ENCODE measurements around the gene S100PBP. TPM values are rescaled to one million over a fixed set of nuclear protein-coding genes. Genes with fewer than 3 reads are reported as not detected.
"Not testable (repeated sequence)": the region's sequence is repeated elsewhere in the genome, so short reads cannot be mapped to it uniquely, and the experiment has no call there.

S100PBP gene
- total RNA-seq, 2 donors from 2014 or later = 16.2 to 17.5 TPM

DNA sequence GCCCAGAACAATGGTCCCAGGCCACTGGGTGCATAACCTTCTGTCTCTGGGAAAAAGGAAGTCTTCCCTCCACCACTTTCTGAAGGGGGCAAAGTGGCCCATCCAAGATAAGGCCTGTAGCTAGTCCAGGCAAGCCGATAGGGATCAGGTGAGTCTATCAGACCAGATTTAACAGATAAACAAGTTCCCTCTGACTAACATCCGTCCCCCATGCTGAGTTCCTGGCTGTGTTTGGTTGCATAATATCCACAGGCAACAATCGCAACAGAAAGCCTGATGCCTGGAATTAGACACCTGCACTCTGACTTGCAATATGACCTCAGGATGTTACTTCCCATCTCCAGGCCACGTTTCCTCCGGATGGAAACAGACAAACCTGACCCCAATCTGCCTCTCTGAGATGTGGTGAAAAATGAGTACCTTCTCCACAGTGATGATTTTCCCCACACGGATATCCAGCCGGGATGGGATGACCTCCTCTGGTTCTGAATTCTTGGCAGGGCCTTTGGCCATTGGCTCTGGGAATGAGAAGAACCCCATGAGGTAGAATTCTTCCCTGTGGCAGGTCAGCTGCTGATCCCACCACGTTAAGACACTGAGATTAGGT lies 36.7 kb upstream of the S100PBP start:
- DNase-seq (no peak), ATAC-seq (no peak)
- intact Hi-C loops (cut with DNase I) = no loop called here

DNA sequence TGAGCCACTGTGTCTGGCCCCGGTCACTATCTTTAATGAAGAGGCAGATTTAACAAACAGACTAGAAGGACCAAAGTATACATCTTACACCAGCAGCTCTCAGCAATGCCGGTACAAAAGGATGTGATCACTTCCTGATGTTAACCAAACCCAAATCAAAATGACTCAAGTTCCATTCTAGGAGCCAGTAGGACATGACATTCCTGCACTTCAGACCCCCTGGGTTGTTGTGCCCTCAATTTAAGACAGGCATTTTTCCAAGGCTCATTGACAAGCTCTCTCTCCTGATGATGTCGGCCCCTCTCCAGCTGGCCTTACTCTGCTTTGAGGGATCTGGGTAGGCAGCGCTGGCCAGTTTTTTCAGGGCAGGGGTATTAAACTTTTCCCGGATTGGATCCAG lies 35.4 kb upstream of the S100PBP start:
- no peak for DNase-seq
- intact Hi-C loops (cut with DNase I) = no loop called here
- no peak for ATAC-seq

DNA sequence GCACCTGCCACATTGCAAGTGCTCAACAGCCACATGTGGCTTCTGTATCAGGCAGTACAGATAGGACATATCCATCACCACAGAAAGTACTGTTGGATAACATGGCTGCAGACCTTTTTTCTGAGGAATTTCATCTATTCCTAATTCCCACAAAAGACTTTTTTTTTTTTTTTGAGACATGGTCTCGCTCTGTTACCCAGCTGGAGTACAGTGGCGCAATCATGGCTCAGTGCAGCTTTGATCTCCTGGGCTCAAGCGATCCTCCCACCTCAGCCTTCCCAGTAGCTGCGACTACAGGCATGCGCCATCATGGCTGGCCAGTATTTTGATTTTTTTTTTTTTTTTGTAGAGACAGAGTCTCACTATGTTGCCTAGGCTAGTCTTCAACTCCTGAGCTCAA lies 33.6 kb upstream of the S100PBP start:
- ATAC-seq = no peak
- no peak for DNase-seq
- intact Hi-C loops (cut with DNase I) = no loop called here

DNA sequence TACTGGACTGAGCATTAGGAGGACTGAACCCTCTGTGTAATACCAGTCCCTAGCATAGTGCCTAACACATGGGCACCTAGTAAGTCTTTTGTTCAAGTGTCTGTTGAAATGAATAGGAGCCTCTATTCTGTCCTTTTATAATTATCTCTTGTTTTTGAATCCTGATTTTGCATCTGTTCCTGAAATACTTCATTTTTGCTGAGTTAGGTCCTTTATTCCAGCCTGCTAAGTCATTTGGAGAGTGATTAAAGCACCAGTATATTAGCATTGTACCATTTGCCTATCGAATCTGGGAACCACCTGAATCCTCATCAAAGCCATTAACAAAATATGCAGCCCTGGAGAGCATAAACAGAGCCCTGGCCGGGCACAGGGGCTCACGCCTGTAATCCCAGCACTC lies 32.6 kb upstream of the S100PBP start:
- ATAC-seq (no peak), DNase-seq (no peak)
- intact Hi-C loops (cut with DNase I) = no loop called here

DNA sequence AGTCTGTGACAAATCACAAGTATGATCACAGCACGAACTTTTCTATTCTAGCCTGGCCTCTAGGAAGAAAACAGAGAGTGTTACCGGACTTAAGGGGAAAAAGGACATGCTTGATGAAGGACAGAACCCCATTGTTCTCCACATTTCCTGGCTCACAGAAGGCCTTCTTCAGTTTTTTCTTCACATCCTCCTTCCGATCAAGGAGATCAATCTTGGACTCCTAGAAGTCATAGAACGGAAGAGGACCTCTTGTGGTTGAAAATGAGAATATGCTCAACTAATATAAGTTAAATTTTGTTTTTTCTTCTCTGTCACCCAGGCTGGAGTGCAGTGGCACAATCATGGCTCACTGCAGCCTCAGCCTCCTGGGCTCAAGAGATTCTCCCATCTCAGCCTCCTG lies 30.6 kb upstream of the S100PBP start:
- intact Hi-C loops (cut with DNase I) = no loop called here
- no peak for ATAC-seq

GRCh38 chr1:32789356-32789755 lies 28.1 kb upstream of the S100PBP start:
- peak in 1 of 2 donors; percentile 77 for ATAC-seq
- DNase-seq; intact Hi-C loops (cut with DNase I): not testable (repeated sequence)

More for the DNA sequence above, 30.6 kb upstream of the S100PBP start:
- no peak for DNase-seq

GRCh38 chr1:32791881-32792280 lies 25.6 kb upstream of the S100PBP start:
- intact Hi-C loops (cut with DNase I) = no loop called here
- peak in 1 of 2 donors; percentile 87 for ATAC-seq
- DNase-seq = no peak

GRCh38 chr1:32795763-32796162 lies 21.7 kb upstream of the S100PBP start:
- intact Hi-C loops (cut with DNase I); ATAC-seq: not testable (repeated sequence)

DNA sequence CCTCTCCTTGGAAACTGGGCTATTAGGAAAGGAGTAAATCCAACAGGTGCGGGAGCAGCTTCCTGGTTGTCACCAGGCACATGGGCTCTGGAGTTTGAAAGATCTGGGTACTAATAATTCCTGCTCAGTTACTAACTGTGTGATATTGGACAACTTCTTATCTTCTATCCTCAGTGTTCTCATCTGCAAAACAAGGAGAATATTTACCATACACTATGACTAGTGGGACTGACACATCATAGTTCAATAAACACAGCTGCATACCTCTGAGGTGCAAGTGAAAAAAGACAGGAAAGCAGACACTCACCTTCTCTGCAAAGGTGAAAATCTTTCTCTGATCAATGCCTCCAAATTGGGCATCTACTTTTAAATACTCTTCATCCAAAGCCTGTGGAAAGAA lies 20.0 kb upstream of the S100PBP start:
- ATAC-seq = no peak
- no peak for DNase-seq
- intact Hi-C loops (cut with DNase I) = no loop called here

More at GRCh38 chr1:32795763-32796162, 21.7 kb upstream of the S100PBP start:
- DNase-seq = not testable (repeated sequence)

DNA sequence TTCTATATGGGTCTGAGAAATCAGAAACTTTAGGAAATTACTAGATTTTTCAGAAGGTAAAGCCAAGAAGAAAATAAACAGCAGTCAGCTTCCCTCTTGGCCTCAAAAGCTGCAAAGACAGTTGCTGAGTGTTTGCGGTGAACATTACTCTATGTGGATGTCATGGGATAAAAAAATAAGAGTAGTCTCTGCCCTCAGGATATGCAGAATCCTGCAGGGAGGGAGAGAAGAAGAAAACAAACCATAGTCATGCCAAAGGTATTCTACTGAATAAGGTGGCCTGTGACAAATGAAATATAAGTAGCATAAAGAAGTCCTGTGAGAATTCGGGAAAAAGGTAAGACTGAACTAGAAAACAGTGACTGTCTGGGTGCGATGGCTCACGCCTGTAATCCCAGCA lies 19.3 kb upstream of the S100PBP start:
- DNase-seq = no peak
- no peak for ATAC-seq
- intact Hi-C loops (cut with DNase I) = no loop called here

- ATAC-seq = peak in 1 of 2 donors; percentile 27
- no peak for DNase-seq
- intact Hi-C loops (cut with DNase I) = no loop called here
These were observed 18.6 kb upstream of the S100PBP start for GRCh38 chr1:32798679-32799416.

- ATAC-seq (no peak), DNase-seq (no peak)
- intact Hi-C loops (cut with DNase I) = no loop called here
These were observed 16.2 kb upstream of the S100PBP start for GRCh38 chr1:32801096-32801715.

- ATAC-seq; intact Hi-C loops (cut with DNase I); DNase-seq: not testable (repeated sequence)
These were observed 13.0 kb upstream of the S100PBP start for GRCh38 chr1:32804460-32804859.

- DNase-seq = no peak
- intact Hi-C loops (cut with DNase I) = no loop called here
- ATAC-seq = peak in 1 of 2 donors; percentile 19
These were observed 11.2 kb upstream of the S100PBP start for GRCh38 chr1:32806290-32806689.

- DNase-seq (no peak), ATAC-seq (peak in 1 of 2 donors; percentile 95)
- intact Hi-C loops (cut with DNase I) = no loop called here
These were observed 10.4 kb upstream of the S100PBP start for GRCh38 chr1:32806910-32807523.

- intact Hi-C loops (cut with DNase I) = no loop called here
- DNase-seq (no peak), ATAC-seq (no peak)
These were observed 8.9 kb upstream of the S100PBP start for GRCh38 chr1:32808580-32808979.

- intact Hi-C loops (cut with DNase I) = no loop called here
- no peak for DNase-seq
These were observed 7.1 kb upstream of the S100PBP start for GRCh38 chr1:32810358-32810757.

DNA sequence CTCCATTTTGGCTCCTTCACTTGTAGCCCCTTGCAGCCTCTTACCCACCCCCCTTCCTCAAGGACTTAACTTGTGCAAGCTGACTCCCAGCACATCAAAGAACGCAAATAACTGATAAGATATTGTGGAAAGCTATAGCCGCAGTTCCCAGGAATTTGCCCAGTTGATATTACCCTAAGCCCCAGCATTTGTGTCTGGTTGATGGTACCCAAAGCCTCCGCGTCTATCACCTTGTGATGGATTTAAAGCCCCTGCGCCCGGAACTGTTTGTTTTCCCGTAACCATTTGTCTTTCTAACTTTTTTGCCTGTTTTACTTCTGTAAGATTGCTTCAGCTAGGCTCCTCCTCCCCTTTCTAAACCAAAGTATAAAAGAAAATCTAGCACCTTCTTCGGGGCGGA lies 6.2 kb upstream of the S100PBP start:
- intact Hi-C loops (cut with DNase I) = no loop called here
- no peak for DNase-seq
- no peak for ATAC-seq

More at GRCh38 chr1:32810358-32810757, 7.1 kb upstream of the S100PBP start:
- ATAC-seq = no peak

- ATAC-seq (no peak), DNase-seq (no peak)
- intact Hi-C loops (cut with DNase I) = no loop called here
These were observed 5.5 kb upstream of the S100PBP start for GRCh38 chr1:32811917-32812316.

All from left cardiac atrium (tissue), 4 donors.